Calu3 (cell line): ENCODE measurements around the gene UBE2Q1. TPM values are rescaled to one million over a fixed set of nuclear protein-coding genes. Genes with fewer than 3 reads are reported as not detected.

Experiments used
- BruUV-seq: library from RNA; stranded (reverse); fragments of 400-500 nt; replicated peaks from 2 replicates; lab custom pipeline; 2021; lab: Mats Ljungman, UMichigan
- CTCF ChIA-PET: fragments of 300-600 bp; sonication (Branson Sonifier 250); formaldehyde crosslinking; loops from one replicate; lab custom pipeline; 2022; ENCODE audit warnings: antibody characterized with exemption; lab: Charles Lee
- DNase-seq: peaks from one replicate; pipeline ENCODE4 v3.0.0; 2022
- H3K27ac Mint-ChIP-seq: one replicate; pipeline ENCODE4 v1.8.0; 2022; ENCODE audit warnings: mixed read lengths; ENCODE audit not compliant: unreplicated experiment
- H3K27me3 Mint-ChIP-seq: one replicate; pipeline ENCODE4 v1.8.0; 2022; ENCODE audit warnings: mixed read lengths; ENCODE audit not compliant: unreplicated experiment
- H3K36me3 Mint-ChIP-seq: one replicate; pipeline ENCODE4 v1.8.0; 2022; ENCODE audit warnings: mild to moderate bottlenecking, moderate library complexity, mixed read lengths; ENCODE audit not compliant: insufficient read depth, unreplicated experiment
- H3K4me1 Mint-ChIP-seq: one replicate; pipeline ENCODE4 v1.8.0; 2022; ENCODE audit warnings: mild to moderate bottlenecking, low read depth, mixed read lengths; ENCODE audit not compliant: unreplicated experiment
- H3K4me3 Mint-ChIP-seq: one replicate; pipeline ENCODE4 v1.8.0; 2022; ENCODE audit warnings: mild to moderate bottlenecking, low read depth, moderate library complexity, mixed read lengths; ENCODE audit not compliant: unreplicated experiment
- H3K9me3 Mint-ChIP-seq: one replicate; pipeline ENCODE4 v1.8.0; 2022; ENCODE audit warnings: low read depth, mixed read lengths; ENCODE audit not compliant: unreplicated experiment
- CTCF ChIP-seq: fragments of 200-600 bp; IDR thresholded peaks from one replicate; pipeline ENCODE4 v1.8.0; 2022; ENCODE audit warnings: antibody characterized with exemption; ENCODE audit not compliant: unreplicated experiment
- intact Hi-C: fragments of 100-400 bp; cut with micrococcal nuclease; formaldehyde crosslinking; loops from one replicate; pipeline ENCODE4 v1.10.0; 2022; ENCODE audit not compliant: unreplicated experiment
- total RNA-seq: library from RNA; stranded (reverse); gene quantifications from 2 replicates; pipeline ENCODE4 v1.2.3, GENCODE V29; 2022

The UBE2Q1 gene
- total RNA-seq, 1 experiment from 2014 or later: 96.7 TPM

- BruUV-seq: no TSS peak
- Mint-ChIP-seq H3K36me3 (no peaks in the 10 kb centered on the region), H3K27ac (no peak overlapping the region), H3K27me3 (peaks cover 51% of the 10 kb centered on the region), H3K9me3 (no peaks in the 10 kb centered on the region), H3K4me1 (no peaks in the 10 kb centered on the region), H3K4me3 (no peak overlapping the region)
- CTCF ChIA-PET: interaction anchor here (0.7 kb wide), 1 partner anchor 42 kb away, joined by 3 read pairs; no protein-coding TSS in a partner anchor
- no peak for DNase-seq
- TF ChIP-seq CTCF: no peak
- intact Hi-C loops: no loop called here
Observed at GRCh38 chr1:154524881-154525280, 33.6 kb downstream of the UBE2Q1 start.

- CTCF ChIA-PET: no interaction called here
- intact Hi-C loops: no loop called here
- no peak for DNase-seq
- BruUV-seq: no TSS peak
- peaks cover 70% of the 10 kb centered on the region for H3K27me3 Mint-ChIP-seq
- H3K9me3 Mint-ChIP-seq: no peaks in the 10 kb centered on the region
- H3K27ac Mint-ChIP-seq: no peak overlapping the region
- no peak for TF ChIP-seq CTCF
- no peaks in the 10 kb centered on the region for H3K36me3 Mint-ChIP-seq
- H3K4me1 Mint-ChIP-seq: no peaks in the 10 kb centered on the region
- H3K4me3 Mint-ChIP-seq: no peak overlapping the region
Observed at GRCh38 chr1:154521695-154522094, 36.8 kb downstream of the UBE2Q1 start.

GRCh38 chr1:154520333-154520732 is 38.1 kb downstream of the UBE2Q1 start:
- Mint-ChIP-seq H3K36me3 (no peaks in the 10 kb centered on the region), H3K27me3 (peaks cover 83% of the 10 kb centered on the region), H3K9me3 (no peaks in the 10 kb centered on the region), H3K4me3 (no peak overlapping the region), H3K4me1 (no peaks in the 10 kb centered on the region), H3K27ac (no peak overlapping the region)
- no TSS peak for BruUV-seq
- intact Hi-C loops: no loop called here
- no peak for DNase-seq
- TF ChIP-seq CTCF: no peak
- CTCF ChIA-PET: no interaction called here

- TF ChIP-seq CTCF: no peak
- intact Hi-C loops: no loop called here
- DNase-seq: no peak
- Mint-ChIP-seq H3K4me3 (no peak overlapping the region), H3K4me1 (no peaks in the 10 kb centered on the region), H3K27me3 (peaks cover 83% of the 10 kb centered on the region), H3K36me3 (no peaks in the 10 kb centered on the region), H3K27ac (no peak overlapping the region), H3K9me3 (no peaks in the 10 kb centered on the region)
- no TSS peak for BruUV-seq
- CTCF ChIA-PET: no interaction called here
Observed at GRCh38 chr1:154519591-154519991, 38.9 kb downstream of the UBE2Q1 start.
